ENCODE measurements around the gene FBXL12.
A peak's percentile ranks its signal among the peaks of the same experiment; 100 is the strongest.
"Not testable (repeated sequence)": the region's sequence is repeated elsewhere in the genome, so short reads cannot be mapped to it uniquely, and the experiment has no call there.

FBXL12 gene

DNA sequence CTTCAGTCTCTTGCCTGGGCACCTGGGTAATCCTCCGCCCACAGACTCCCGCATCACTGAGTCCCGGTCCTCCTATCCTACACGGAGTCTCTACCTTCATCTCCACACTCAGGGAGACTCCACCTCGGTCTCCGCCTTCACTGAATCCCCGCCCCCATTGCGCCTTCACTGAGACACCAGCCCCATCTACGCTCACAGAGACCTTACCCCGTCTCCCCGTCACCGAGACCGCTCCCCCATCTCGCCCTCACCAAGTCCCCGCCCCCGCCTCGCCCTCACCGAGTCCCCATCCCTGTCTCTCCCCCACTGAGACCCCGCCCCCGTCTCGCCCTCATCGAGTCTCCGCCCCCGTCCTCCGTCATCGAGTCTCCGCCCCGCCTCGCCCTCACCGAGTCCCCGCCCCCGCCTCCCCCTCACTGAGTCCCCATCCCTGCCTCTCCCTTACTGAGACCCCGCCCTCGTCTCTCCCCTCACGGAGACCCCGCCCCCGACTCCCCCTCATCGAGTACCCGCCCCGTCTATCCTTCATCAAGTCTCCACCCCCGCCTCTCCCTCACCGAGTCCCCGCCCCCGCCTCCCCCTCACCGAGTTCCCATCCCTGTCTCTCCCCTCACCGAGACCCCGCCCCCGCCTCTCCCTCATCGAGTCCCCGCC, 27.2 kb downstream of the FBXL12 start:
- peak; percentile 97 for DNase-seq

DNA sequence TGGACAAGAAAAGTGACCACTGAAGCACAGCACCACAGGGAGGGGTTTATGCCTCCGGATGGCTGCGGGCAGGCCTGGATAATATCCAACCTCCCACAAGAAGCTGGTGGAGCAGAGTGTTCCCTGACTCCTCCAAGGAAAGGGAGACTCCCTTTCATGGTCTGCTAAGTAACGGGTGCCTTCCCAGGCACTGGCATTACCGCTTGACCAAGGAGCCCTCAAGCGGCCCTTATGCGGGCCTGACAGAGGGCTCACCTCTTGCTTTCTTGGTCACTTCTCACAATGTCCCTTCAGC, 27.9 kb downstream of the FBXL12 start:
- not testable (repeated sequence) for DNase-seq

DNA sequence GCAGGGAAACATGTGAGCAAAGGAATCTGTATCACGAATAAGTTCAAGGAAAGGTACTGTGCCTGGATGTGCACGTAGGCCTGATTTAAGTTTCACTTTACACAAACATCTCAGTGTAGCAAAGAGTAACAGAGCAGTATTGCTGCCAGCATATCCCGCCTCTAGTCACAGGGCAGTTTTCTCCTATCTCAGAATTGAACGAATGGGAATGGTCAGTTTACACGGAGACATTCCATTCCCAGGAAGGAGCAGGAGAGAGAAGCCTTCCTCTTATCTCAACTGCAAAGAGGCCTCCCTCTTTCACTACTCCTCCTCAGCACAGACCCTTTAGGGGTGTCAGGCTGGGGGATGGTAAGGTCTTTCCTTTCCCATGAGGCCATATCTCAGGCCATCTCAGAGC, 29.3 kb downstream of the FBXL12 start:
- not testable (repeated sequence) for DNase-seq

DNA sequence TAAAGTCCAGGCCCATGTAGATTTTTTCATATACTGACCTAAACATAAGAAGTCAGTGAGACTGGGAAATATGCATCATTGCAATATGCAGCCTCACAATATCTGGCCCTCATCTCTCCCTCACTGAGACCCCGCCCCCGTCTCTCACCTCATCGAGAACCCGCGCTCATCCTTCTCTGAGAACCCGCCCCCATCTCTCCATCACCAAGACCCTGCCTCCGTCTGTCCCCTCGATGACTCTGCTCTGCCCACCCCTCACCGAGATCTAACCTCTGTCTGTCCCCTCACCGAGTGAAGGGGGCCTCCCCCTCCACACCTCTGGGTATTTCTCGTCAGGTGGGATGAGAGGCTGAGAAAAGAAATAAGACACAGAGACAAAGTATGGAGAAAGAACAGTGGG, 29.8 kb downstream of the FBXL12 start:
- no peak for DNase-seq

DNA sequence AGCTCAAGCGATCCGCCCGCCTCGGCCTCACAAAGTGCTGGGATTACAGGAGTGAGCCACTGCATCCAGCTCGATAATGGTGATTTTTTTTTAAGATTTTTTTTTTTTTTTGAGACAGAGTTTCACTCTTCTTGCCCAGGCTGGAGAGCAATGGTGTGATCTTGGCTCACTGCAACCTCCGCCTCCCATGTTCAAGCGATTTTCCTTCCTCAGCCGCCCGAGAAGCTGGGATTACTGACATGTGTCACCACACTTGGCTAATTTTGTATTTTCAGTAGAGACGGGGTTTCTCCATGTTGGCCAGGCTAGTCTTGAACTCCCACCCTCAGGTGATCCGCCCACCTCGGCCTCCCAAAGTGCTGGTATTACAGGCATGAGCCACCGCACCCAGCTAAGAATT, 30.3 kb downstream of the FBXL12 start:
- not testable (repeated sequence) for DNase-seq

DNA sequence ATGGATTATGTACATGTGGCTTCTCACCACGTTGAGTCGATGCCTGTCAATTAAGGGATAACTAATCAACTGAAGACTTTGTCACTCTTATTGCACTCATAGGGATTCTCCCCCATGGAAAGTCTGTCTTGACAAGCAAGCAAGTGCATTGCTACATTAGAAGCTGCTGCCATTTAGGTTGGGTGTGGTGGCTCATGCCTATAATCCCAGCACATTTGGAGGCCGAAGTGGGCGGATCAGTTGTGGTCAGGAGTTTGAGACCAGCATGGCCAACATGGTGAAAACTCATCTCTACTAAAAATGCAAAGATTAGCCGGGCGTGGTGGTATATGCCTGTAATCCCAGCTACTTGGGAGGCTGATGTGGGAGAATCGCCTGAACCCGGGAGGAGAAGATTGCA, 32.1 kb downstream of the FBXL12 start:
- no peak for DNase-seq

DNA sequence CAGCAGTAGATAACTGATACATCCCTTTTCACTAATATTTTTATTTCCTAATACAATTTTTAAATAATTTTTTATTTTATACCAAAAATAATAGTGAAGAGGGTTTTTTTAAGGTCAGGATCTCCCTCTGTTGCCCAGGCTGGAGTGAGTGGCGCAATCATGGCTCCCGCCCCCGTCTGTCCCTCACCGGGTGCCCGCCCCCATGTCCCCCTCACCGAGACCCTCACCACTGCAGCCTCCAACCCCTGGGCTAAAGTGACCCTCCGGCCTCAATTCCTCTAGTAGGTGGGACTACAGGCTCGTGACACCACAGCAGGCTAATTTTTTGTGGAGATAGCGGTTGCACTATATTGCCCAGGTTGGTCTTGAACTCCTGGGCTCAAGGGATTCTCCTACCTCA, 32.5 kb downstream of the FBXL12 start:
- no peak for DNase-seq

DNA sequence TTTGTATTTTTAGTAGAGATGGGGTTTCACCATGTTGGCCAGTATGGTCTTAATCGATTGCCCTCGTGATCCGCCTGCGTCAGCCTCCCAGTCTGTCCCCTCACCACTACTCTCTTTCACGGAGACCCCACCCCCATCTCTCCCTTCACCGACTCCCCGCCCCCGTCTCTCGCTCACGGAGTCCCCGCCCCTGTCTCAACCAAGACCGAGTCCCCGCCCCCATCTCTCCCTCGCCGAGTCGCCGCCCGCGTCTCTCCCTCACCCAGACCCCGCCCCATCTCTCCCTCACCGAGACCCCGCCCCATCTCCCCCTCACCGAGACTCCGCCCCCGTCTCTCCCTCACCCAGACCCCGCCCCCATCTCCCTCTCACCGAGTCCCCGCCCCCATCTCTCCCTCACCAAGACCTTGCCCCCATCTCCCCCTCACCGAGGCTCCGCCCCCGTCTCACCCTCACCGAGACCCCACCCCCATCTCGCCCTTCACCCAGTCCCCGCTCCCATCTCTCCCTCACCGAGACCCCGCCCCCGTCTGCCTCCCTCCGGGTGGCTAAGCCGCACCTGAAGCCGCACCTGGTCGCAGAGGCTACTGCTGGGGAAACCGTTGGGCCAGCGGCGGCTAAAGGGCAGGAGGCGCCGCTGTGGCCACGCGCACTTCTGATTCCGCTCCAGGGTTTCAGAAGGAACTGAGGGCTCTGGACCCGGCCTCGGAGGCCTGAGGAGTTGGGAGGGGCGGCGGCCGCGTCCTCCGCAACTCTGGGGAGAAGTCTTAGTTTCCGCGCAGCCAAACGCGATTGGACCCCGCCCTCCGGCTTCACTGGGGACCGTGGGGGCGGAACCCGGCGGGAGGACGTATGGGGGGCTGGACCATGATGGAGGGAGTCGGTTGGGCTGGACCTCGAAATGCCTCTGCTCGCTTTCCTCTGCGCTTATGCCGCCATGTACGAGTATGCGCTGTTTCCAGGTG, 33.2 kb downstream of the FBXL12 start:
- DNase-seq: peak; percentile 100

DNA sequence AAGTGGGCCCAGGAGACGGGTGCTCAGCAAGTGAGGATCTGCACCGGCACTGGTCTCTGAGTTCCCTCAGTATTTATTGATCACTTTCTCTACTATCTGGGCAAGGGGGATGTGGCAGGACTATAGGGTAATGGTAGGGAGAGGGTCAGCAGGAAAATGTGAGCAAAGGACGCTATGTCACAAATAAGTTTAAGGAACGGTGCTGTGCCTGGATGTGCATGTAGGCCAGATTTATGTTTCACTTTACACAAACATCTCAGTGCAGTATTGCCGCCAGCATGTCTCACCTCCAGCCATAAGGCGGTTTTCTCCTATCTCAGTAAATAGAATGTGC, 34.7 kb downstream of the FBXL12 start:
- not testable (repeated sequence) for DNase-seq

DNA sequence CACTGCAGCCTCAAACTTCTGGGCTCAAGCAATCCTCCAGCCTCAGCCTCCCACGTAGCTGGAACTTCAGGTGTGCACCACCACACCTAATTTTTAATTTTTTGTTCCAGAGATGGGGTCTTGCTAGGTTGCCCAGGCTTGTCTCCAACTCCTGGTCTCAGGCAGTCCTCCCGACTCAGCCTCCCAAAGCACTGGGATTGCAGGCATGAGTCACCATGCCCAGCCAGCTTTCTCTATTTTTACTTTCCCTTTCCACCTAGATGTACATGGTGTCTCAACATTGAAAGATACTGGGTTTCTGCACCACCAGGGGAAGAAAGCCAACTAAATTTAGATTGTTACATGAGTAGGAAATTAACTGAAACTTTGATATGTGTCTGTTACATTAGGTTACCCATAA, 36.5 kb downstream of the FBXL12 start:
- DNase-seq: no peak

DNA sequence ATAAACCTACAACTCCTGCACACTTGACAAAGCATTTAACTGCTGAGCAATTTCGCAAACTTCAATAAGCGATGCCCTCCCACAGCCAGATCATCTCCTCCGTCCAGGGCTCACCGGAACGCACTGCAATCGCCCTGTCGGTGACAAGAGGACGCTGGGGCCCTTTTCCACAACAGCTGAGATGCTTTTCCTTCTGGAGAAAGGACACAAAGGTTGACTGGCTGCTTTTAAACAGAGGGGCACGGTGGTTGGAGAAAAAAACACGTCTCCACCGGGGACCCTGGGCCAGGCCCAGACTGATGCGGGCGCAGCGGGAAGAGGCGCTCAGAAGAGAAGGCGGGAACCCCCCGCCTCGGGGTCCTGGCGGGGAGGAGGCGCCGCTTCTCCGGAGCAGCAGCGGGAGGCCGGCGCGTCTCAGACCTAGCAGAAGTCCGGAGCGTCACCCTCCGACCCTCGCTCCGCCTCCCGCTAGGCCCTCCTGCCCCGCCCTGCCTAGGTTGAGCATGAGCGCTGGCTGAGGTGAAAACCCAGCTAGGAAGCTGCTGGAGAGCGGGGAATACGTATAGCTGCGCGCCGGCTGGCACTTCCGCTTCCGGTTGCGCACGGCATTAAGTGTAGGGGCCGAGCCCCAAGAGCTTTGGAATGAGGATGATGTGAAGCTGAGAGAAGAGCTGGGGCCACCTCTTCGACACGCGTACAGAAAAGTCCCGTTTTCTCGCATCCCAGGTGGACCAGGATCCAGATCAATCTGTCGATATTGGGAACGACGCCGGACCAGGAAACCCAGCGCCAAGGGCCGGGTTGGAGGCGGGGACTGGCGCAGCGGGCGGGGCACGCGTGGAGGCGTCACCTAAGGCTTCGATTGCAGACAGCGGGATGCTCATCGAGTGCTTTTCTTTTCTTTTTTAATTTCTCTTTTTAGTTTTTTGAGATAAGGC, 50.4 kb downstream of the FBXL12 start, which contains the start of gene ZNF846:
Gene ZNF846 (minus strand): TSS at position 564 of the 938 bp plus-strand sequence. CDS start 3,788 bp downstream, outside the sequence.
- DNase-seq: peak; percentile 97
